HepG2 (cell line): ENCODE measurements around the gene UBB. TPM values are rescaled to one million over a fixed set of nuclear protein-coding genes. Genes with fewer than 3 reads are reported as not detected.

ENCODE experiments used
- ATAC-seq: fragments of 200-7000 bp; cut with Tn5 transposase; 3 replicates; pipeline ENCODE4 v1.9.1; 2020; ENCODE audit warnings: mild to moderate bottlenecking, moderate library complexity
- BruUV-seq: library from RNA; stranded (reverse); fragments of 400-500 nt; replicated peaks from 2 replicates; lab custom pipeline; 2021; lab: Mats Ljungman, UMichigan
- CTCF ChIA-PET: fragments of 300-600 bp; formaldehyde crosslinking; extraction: SDS; loops from one replicate; lab custom pipeline; 2021; ENCODE audit warnings: low total read pairs, inconsistent platforms, low intra/inter-chr PET ratio; lab: Yijun Ruan, JAX
- POLR2A ChIA-PET: fragments of 350-600 bp; sonication (Branson Sonifier 250); formaldehyde crosslinking; loops from one replicate; lab custom pipeline; 2020; ENCODE audit warnings: antibody characterized with exemption, inconsistent platforms; lab: Yijun Ruan, JAX
- DNase-seq: peaks from one replicate; pipeline ENCODE4 v3.0.0-alpha.2; 2015; ENCODE audit warnings: low spot score
- FAIRE-seq: peaks from 3 replicates; lab custom pipeline; 2011; peaks lifted over from hg19 to GRCh38; lab: Jason Lieb, UNC
- H2AFZ ChIP-seq: one replicate; pipeline ENCODE4 v1.6.1; 2011; ENCODE audit warnings: low read length, inconsistent platforms
- H3K27ac ChIP-seq: fragments of 300-600 bp; 3 replicates; pipeline ENCODE4 v1.8.0; 2011; ENCODE audit warnings: mixed run types, mild to moderate bottlenecking, mixed read lengths, low read length, inconsistent platforms; ENCODE audit not compliant: insufficient read depth; ENCODE audit errors: extremely low read length
- H3K27me3 ChIP-seq, 2 experiments: fragments of 200-600 bp in 1 of 2; 2 replicates in 1 of 2; 3 replicates in 1 of 2; pipeline versions ENCODE4 v1.6.0 to v1.8.0; 2011; ENCODE audit warnings: low read length in 2 of 2, mild to moderate bottlenecking in 2 of 2, moderate library complexity in 2 of 2, inconsistent platforms in 1 of 2; ENCODE audit not compliant: insufficient read depth in 2 of 2, control insufficient read depth in 1 of 2
- H3K36me3 ChIP-seq, 2 experiments: fragments of 200-600 bp in 1 of 2; replicated peaks in 1 of 2; 2 replicates in 1 of 2; 3 replicates in 1 of 2; pipeline versions ENCODE4 v1.5.1 to v1.8.0; 2011; ENCODE audit warnings: low read length in 2 of 2, inconsistent platforms in 1 of 2; ENCODE audit not compliant: insufficient read depth in 2 of 2, control insufficient read depth in 1 of 2
- H3K4me1 ChIP-seq: 2 replicates; pipeline ENCODE4 v1.5.1; 2012; ENCODE audit warnings: low read length, inconsistent platforms; ENCODE audit not compliant: insufficient read depth
- H3K4me2 ChIP-seq: 2 replicates; pipeline ENCODE4 v1.6.0; 2011; ENCODE audit warnings: low read depth, low read length, inconsistent platforms
- H3K4me3 ChIP-seq, 3 experiments: fragments of 200-600 bp in 1 of 3; sonication (generic), shearing (Covaris generic) in 1 of 3; replicated peaks in 1 of 3; 2 replicates each; pipeline ENCODE4 v1.5.1; 2011 to 2016; ENCODE audit warnings: low read length in 3 of 3, inconsistent platforms in 2 of 3, low read depth in 2 of 3, mild to moderate bottlenecking in 2 of 3, control low read depth in 1 of 3, mixed read lengths in 1 of 3; ENCODE audit not compliant: insufficient read depth in 1 of 3
- H3K79me2 ChIP-seq: one replicate; pipeline ENCODE4 v1.6.1; 2011; ENCODE audit warnings: low read length, inconsistent platforms; ENCODE audit not compliant: insufficient read depth
- H3K9ac ChIP-seq: 2 replicates; pipeline ENCODE4 v1.6.0; 2011; ENCODE audit warnings: mild to moderate bottlenecking, low read depth, low read length, inconsistent platforms; ENCODE audit not compliant: insufficient read depth
- H3K9me3 ChIP-seq: 2 replicates; pipeline ENCODE4 v1.5.1; 2012; ENCODE audit warnings: mild to moderate bottlenecking, low read length
- H4K20me1 ChIP-seq: 2 replicates; pipeline ENCODE4 v1.6.0; 2011; ENCODE audit warnings: inconsistent platforms, mild to moderate bottlenecking, low read length, moderate library complexity; ENCODE audit not compliant: insufficient read depth
- FOSL1 ChIP-seq: sonication (generic); formaldehyde crosslinking; IDR thresholded peaks from 2 replicates; pipeline ENCODE4 v1.9.0; 2021; ENCODE audit warnings: missing genetic modification reagents, borderline replicate concordance
- MLLT10 ChIP-seq: sonication (generic); formaldehyde crosslinking; IDR thresholded peaks from 2 replicates; pipeline ENCODE4 v1.4.0; 2020; ENCODE audit warnings: missing genetic modification reagents
- NPAS2 ChIP-seq: sonication (generic); formaldehyde crosslinking; IDR thresholded peaks from 2 replicates; pipeline ENCODE4 v1.8.0; 2022; ENCODE audit warnings: mild to moderate bottlenecking, missing genetic modification reagents, borderline replicate concordance
- ZMYM4 ChIP-seq: sonication (generic); formaldehyde crosslinking; IDR thresholded peaks from 2 replicates; pipeline ENCODE4 v1.8.1; 2023; ENCODE audit warnings: mild to moderate bottlenecking, missing genetic modification reagents
- WGBS: methylation state at CpG from one replicate; pipeline ENCODE4 v1.1.6; 2017; ENCODE audit warnings: low lambda C conversion rate; 5-methylcytosine and 5-hydroxymethylcytosine counted together
- in situ Hi-C: cut with HindIII; loops from 2 replicates; pipeline ENCODE4 v1.10.0; 2017; ENCODE audit warnings: low pct_unique_long_range_greater_than_20kb; ENCODE audit not compliant: extremely low pct_ligation_motif_present
- intact Hi-C: fragments of 100-400 bp; cut with micrococcal nuclease; formaldehyde crosslinking; loops from one replicate; pipeline ENCODE4 v1.10.0; 2022; ENCODE audit not compliant: unreplicated experiment
- polyA plus RNA-seq, 8 experiments: library from polyadenylated mRNA; depleted of rRNA in 3 of 8; stranded (reverse) in 7 of 8; unstranded in 1 of 8; fragments of >200 nt; fragmentation: Illumina TruSeq in 4 of 8; extraction: Trizol in 4 of 8; gene quantifications; 2 replicates each; pipeline versions ENCODE4 v1.2.1 to v1.2.3, GENCODE V29; 2011 to 2016; ENCODE audit warnings: low read depth in 4 of 8, missing spikeins in 1 of 8, mixed read lengths in 1 of 8; ENCODE audit not compliant: insufficient read depth in 1 of 8
- total RNA-seq, 5 experiments: library from RNA; depleted of rRNA; stranded (reverse); fragments of >200 nt; fragmentation: Illumina TruSeq; extraction: Trizol; gene quantifications; 2 replicates each; pipeline ENCODE4 v1.2.3, GENCODE V29; 2016; ENCODE audit warnings: low read depth in 1 of 5
- TF ChIP-seq, protein P1 (sequence below): sonication (generic); formaldehyde crosslinking; IDR thresholded peaks from 2 replicates; pipeline ENCODE4 v1.5.1; 2020; ENCODE audit warnings: mild to moderate bottlenecking, missing genetic modification reagents, moderate library complexity

Gene UBB
- total and polyA plus RNA-seq, 2 of the 13 experiments (the other 11 are each of a cell fraction or from before 2014, with no cell fraction given) = 1,130 to 2,066 TPM

DNA sequence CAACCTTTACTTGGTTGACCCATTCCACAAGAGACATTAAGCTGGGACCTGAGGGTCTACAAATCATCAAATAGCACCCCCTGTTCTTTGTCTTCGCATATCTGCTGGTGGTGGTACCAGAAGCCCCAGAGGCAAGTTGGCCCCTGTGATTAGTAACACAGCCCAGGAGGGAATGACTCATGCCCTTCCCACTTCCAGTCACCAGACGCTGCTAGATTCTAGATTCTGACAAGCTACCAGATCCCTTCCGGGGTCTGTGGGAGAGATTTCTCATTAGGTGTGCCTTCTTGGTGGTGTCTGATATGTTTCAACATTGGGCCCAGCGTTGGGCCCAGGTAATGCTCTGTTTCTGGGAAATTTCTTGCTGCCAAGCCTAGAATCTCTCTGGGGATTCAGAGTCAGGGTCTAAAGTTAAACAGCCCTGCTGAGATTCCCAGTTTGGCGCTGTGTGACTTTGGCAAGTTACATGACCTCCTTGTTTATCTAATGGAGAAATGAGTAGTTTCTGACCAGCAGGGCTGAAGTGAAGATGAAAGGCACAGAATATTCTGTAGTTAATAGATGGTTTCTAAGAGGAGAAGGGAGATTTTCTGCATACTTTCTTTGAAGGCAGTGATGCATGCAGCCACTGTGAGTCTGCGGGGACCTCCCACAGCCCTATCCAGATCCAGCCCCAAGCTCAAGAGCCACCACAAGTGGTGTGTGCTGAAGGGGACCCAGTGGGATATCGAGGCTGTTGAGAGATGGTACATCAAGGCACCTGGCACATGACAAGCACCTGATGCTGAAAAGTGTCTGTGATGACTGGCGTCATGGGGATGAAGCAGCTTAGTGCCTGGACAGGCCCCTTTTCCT is 38.4 kb downstream of the UBB start (continued):
- no peak for TF ChIP-seq FOSL1 (CRISPR knock-in tag)
- TF ChIP-seq MLLT10 (CRISPR knock-in tag) = no peak

DNA sequence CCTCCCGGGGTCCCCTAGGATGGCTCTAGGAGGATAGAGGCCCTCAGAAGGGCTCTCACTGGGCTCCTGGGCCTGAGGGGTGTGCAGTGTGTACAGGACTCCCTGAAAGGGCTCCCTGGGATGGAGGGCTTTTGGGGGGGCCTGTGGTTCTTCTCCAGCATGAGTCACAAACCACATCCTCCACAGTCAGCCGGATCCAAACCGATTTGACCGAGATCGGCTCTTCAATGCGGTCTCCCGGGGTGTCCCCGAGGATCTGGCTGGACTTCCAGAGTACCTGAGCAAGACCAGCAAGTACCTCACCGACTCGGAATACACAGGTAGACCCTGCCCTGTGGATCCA is 39.0 kb downstream of the UBB start:
- POLR2A ChIA-PET = interaction anchor here (0.8 to 2.2 kb wide), 6 partner anchors 8 to 68 kb away, joined by 3 to 19 read pairs (median 4); no protein-coding TSS in a partner anchor
- FAIRE-seq (no peak), ATAC-seq (no peak), DNase-seq (no peak)
- intact Hi-C loops (no loop called here), in situ Hi-C loops (loop anchor here (5.0 to 10.0 kb wide), 2 partner anchors 38 to 55 kb away; partner anchors contain the start of gene UBB)
- Histone ChIP-seq H3K27me3 (no peaks in the 10 kb centered on the region), H3K4me2 (peak overlapping the region; percentile 70), H3K4me1 (peaks cover 49% of the 10 kb centered on the region), H3K4me3 (peak overlapping the region in 1 of 3 experiments; percentile 30; a peak in 1 of 6 replicates), H4K20me1 (no peaks in the 10 kb centered on the region), H3K79me2 (no peaks in the 10 kb centered on the region), H2AFZ (no peak overlapping the region), H3K9me3 (no peaks in the 10 kb centered on the region), H3K27ac (peak overlapping the region; percentile 68), H3K36me3 (no peaks in the 10 kb centered on the region; a peak in 1 of 5 replicates), H3K9ac (peak overlapping the region; percentile 26; the same call in 1 of the 2 replicates)
- TF ChIP-seq ZMYM4 (CRISPR knock-in tag) (no peak), NPAS2 (CRISPR knock-in tag) (no peak)
- TF ChIP-seq, protein P1, sequence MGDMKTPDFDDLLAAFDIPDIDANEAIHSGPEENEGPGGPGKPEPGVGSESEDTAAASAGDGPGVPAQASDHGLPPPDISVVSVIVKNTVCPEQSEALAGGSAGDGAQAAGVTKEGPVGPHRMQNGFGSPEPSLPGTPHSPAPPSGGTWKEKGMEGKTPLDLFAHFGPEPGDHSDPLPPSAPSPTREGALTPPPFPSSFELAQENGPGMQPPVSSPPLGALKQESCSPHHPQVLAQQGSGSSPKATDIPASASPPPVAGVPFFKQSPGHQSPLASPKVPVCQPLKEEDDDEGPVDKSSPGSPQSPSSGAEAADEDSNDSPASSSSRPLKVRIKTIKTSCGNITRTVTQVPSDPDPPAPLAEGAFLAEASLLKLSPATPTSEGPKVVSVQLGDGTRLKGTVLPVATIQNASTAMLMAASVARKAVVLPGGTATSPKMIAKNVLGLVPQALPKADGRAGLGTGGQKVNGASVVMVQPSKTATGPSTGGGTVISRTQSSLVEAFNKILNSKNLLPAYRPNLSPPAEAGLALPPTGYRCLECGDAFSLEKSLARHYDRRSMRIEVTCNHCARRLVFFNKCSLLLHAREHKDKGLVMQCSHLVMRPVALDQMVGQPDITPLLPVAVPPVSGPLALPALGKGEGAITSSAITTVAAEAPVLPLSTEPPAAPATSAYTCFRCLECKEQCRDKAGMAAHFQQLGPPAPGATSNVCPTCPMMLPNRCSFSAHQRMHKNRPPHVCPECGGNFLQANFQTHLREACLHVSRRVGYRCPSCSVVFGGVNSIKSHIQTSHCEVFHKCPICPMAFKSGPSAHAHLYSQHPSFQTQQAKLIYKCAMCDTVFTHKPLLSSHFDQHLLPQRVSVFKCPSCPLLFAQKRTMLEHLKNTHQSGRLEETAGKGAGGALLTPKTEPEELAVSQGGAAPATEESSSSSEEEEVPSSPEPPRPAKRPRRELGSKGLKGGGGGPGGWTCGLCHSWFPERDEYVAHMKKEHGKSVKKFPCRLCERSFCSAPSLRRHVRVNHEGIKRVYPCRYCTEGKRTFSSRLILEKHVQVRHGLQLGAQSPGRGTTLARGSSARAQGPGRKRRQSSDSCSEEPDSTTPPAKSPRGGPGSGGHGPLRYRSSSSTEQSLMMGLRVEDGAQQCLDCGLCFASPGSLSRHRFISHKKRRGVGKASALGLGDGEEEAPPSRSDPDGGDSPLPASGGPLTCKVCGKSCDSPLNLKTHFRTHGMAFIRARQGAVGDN (CRISPR knock-in tag) = peak; percentile 18
- CTCF ChIA-PET = no interaction called here
- no TSS peak for BruUV-seq
- 81% methylated on average over 7 of the region's 10 CpGs for WGBS
